Fibroblast of villous mesenchyme (primary cell): ENCODE data around the gene PSORS1C2. TPM values are rescaled to one million over a fixed set of nuclear protein-coding genes. Genes with fewer than 3 reads are reported as not detected.

Source experiments
- DNase-seq: peaks from one replicate; pipeline ENCODE4 v3.0.0-alpha.2; 2010; ENCODE audit warnings: low read depth
- H3K4me3 ChIP-seq: 2 replicates; pipeline ENCODE4 v1.5.1; 2011; ENCODE audit warnings: low read depth, mild to moderate bottlenecking, low read length
- total RNA-seq: library from RNA; depleted of rRNA; stranded (reverse); fragments of >200 nt; gene quantifications from 2 replicates; pipeline ENCODE4 v1.2.3, GENCODE V29; 2012
- TF ChIP-seq, protein P1 (sequence below): IDR thresholded peaks from 2 replicates; pipeline ENCODE4 v1.5.1; 2012; ENCODE audit warnings: low read depth, mild to moderate bottlenecking, low read length; ENCODE audit not compliant: insufficient read depth

PSORS1C2 gene
- total RNA-seq, 1 donor = not detected

DNA sequence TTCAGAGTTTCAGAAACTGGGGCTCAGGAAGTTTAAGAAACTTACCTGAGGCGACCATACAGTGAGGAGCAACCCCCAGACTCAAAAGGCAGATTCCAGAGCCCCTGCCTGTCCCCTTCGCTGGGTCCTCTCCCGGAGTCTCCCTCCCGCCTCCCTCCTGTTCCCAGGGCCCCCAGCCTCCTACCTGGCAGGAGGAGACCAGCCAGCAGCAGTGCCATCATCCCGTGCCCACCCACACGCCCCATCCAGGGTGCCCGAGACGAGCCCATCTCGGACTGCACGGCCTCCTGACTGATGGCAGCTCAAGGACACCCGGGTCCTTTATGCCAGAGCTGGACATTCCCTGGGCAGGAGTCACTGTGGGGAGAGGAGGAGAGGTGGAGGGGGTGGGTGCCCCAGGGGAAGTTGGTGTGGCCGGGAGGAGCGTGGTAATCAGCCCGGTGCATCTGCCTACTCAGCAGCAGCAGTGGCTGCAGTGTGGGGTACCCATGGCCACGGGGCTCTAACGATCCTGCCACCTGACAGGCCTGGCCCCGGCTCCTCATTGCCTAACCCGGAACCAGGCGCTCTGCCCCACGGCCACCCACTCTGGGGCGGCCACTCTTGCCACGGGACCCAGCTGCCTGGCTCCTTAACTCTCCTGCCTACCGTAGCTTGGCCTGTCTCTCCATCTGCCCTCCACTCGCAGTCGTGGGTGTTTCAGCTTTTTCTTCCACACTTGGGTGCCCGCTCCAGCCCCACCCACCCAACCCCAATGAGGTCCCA is 18.5 kb downstream of the PSORS1C2 start, which contains the start of gene CDSN:
Gene CDSN (minus strand): TSS at position 296 of the 765 bp plus-strand sequence. CDS start 27 bp downstream, at position 269.
- TF ChIP-seq, protein P1, sequence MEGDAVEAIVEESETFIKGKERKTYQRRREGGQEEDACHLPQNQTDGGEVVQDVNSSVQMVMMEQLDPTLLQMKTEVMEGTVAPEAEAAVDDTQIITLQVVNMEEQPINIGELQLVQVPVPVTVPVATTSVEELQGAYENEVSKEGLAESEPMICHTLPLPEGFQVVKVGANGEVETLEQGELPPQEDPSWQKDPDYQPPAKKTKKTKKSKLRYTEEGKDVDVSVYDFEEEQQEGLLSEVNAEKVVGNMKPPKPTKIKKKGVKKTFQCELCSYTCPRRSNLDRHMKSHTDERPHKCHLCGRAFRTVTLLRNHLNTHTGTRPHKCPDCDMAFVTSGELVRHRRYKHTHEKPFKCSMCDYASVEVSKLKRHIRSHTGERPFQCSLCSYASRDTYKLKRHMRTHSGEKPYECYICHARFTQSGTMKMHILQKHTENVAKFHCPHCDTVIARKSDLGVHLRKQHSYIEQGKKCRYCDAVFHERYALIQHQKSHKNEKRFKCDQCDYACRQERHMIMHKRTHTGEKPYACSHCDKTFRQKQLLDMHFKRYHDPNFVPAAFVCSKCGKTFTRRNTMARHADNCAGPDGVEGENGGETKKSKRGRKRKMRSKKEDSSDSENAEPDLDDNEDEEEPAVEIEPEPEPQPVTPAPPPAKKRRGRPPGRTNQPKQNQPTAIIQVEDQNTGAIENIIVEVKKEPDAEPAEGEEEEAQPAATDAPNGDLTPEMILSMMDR = no peak
- no peak for DNase-seq
- H3K4me3 ChIP-seq = no peak within 1 kb of the TSS

DNA sequence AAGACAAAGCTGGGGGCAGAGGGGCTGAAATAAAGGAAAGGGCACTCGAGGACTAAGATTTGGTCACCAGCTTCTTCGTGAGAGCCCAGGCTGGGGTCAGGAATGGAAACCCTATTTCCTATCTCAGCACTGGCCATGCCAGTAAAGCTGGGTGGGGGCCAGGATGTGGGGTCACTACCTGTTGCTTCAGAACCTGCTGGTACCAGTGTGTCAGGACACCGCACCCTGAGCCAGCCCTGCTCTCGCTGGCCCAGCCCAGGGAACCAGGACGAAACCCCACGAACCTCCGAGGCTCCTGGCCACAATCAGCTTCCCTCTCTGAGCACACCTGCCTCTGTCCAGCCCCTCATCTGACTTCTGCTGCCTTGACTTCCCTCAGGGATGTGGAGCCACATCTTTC is 20.7 kb downstream of the PSORS1C2 start:
- TF ChIP-seq, protein P1 = no peak
- DNase-seq = no peak
- no peak overlapping the region for H3K4me3 ChIP-seq

DNA sequence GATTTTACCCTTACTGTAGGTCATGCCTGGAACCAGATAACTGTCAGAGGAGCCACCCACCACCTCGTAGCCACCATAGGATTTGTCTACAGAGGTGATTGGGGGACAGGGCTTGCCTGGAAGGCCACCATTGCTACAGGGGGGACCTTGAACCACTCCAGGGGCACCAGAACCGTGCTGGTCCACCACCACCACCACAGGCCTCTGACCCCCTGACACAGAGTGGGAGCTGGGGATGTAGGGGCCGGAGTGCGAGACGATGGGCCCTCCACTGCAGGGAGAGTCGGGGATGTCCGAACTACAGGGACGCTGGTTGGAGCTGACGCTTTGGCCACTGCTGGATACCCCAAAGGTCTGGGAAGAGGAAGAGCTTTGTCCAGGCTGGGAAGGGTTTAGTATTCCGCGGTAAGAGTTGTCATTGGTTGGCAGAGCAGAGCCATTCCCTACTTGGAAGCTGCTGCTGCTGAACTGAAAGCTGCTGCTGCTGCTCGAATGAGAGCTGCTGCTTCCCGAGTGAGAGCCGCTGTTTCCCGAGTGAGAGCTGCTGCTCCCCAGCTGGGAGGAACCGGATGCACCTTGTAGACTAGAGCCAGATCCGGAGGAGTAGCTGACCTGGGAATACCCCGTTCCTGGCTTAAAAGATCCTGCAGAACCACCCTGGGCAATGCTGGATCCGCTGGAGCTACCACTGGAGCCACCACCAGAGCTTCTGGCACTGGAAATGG is 22.0 kb downstream of the PSORS1C2 start:
- H3K4me3 ChIP-seq = peak overlapping the region; percentile 12

DNA sequence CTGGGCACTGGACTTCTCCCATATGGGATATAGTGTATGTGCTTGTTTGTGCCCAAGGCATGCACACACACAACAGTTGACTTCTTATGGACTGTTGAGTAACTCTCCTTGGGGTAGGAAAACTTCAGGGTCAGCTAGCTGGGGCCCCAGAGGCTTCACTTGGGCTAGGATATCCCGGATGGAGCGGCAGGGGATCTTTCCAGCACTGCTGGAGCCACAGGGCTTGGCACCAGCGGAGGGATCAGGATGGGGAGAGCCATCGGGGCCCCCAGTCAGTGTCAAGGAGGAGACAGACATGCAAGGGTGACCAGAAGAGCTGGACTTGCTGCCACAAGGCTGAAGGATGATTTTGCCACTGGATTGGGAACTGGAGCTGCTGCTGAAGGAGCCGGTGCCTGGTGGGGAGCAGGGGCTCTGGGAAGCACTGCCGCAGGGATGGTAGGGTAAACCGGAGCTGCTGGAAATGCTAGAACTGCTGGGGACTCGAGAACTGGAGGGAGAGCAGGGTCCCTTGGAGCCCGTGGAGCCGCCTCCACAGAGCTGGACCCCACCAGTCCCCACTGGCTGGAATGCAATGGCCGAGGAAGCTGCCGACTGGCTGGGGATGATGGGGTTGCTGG is 22.8 kb downstream of the PSORS1C2 start:
- no peak for DNase-seq
- no peak overlapping the region for H3K4me3 ChIP-seq
- TF ChIP-seq, protein P1 = no peak

More for the DNA sequence above, 22.0 kb downstream of the PSORS1C2 start:
- DNase-seq = peak; percentile 25
- TF ChIP-seq, protein P1 = no peak

DNA sequence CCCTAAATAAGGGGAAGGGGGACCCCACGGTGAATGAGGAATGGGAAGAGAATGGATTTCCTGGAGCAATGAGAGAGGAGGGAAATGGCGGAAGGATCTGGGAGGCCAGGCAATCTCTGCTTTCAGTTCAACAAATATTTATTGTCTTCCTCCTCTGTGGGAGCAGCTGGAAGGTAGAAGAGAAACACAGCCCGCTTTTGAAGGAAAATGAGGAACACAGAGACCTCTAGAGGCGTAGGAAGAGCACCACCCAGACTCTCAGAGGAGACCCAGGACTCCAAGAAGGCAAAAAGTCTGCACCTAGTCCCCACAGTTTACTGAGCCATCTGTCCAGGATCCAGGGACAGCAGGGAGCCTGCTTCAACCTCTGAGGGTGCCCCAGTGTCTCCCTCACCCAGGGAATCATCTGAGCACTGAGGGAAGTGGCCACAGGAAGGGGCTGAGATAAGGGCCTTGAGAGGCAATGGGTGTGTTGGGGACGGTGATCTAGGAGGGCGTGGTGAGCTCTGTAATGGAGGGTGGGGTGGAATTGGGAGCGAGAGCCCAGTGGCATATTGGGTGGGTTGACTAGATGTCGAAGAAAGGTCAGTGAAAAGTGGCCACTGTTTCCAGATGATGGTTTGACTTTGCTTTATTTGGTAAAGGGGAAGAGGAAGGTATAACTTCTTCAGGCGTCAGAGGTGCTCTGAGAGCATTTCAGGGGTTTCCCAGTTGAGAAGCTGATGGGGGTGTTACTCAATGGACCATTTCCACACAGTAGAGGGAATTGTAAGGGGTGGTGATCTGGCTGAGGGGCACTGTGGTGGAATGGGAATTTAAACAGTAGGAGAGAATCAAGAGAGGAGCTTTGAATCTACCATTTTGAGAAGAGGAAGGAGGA is 23.7 kb downstream of the PSORS1C2 start:
- TF ChIP-seq, protein P1 = peak; percentile 52
- DNase-seq = peak; percentile 57
- H3K4me3 ChIP-seq = peak overlapping the region; percentile 42

DNA sequence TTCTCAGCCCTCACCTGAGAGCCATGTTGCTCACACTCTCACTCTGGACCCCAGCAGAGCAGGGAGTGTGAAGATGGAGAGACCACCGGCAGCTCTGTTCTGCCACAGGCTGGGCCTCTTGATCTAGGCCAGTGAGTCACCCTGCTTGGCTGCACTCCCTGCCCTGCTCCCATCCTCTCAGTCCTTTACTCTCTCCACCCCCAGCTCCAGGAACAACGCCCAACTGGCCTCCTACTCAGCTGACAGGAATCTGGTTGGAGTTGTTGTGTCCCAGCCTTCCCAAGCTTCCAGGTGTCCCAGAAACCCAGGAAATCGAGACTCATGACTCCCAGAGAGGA is 24.4 kb downstream of the PSORS1C2 start, which contains the start of gene PSORS1C1:
Gene PSORS1C1 (plus strand): TSS at position 260 of the 338 bp plus-strand sequence. CDS start 14,833 bp downstream, outside the sequence.
- DNase-seq = peak; percentile 90
- TF ChIP-seq, protein P1 = no peak
- H3K4me3 ChIP-seq = peak within 1 kb of the TSS; percentile 42
